Measurements from ENCODE around the gene HUS1.
"Not testable (repeated sequence)": the region's sequence is repeated elsewhere in the genome, so short reads cannot be mapped to it uniquely, and the experiment has no call there.

HUS1 gene

GRCh38 chr7:47943676-47944474, 35.5 kb downstream of the HUS1 start:
- no peak for DNase-seq

- DNase-seq: not testable (repeated sequence)
Observed at GRCh38 chr7:47942651-47943050, 36.8 kb downstream of the HUS1 start.

- DNase-seq: no peak
Observed at GRCh38 chr7:47942132-47942531, 37.3 kb downstream of the HUS1 start.

- no peak for DNase-seq
Observed at GRCh38 chr7:47941136-47941844, 38.1 kb downstream of the HUS1 start.

- no peak for DNase-seq
Observed at GRCh38 chr7:47940088-47941013, 39.1 kb downstream of the HUS1 start.

- no peak for DNase-seq
Observed at GRCh38 chr7:47939425-47940036, 39.9 kb downstream of the HUS1 start.

GRCh38 chr7:47938574-47939165, 40.7 kb downstream of the HUS1 start:
- DNase-seq: no peak

GRCh38 chr7:47937711-47938573, 41.5 kb downstream of the HUS1 start:
- no peak for DNase-seq

- DNase-seq: no peak
Observed at GRCh38 chr7:47937065-47937687, 42.2 kb downstream of the HUS1 start.

GRCh38 chr7:47936323-47936722, 43.1 kb downstream of the HUS1 start:
- no peak for DNase-seq

- no peak for DNase-seq
Observed at GRCh38 chr7:47935336-47935735, 44.1 kb downstream of the HUS1 start.

- no peak for DNase-seq
Observed at GRCh38 chr7:47934831-47935230, 44.6 kb downstream of the HUS1 start.

- no peak for DNase-seq
Observed at GRCh38 chr7:47933215-47933614, 46.2 kb downstream of the HUS1 start.

- DNase-seq: no peak
Observed at GRCh38 chr7:47932466-47933037, 46.9 kb downstream of the HUS1 start.

GRCh38 chr7:47932016-47932415, 47.4 kb downstream of the HUS1 start:
- no peak for DNase-seq

GRCh38 chr7:47931005-47932004, 48.1 kb downstream of the HUS1 start:
- DNase-seq: no peak

- DNase-seq: no peak
Observed at GRCh38 chr7:47924266-47924665, 55.1 kb downstream of the HUS1 start.

GRCh38 chr7:47923081-47923875, 56.1 kb downstream of the HUS1 start:
- not testable (repeated sequence) for DNase-seq

All from NCI-H748 treated with DMSO at 0.1 percent for 48 hours (cell line).